Stimulated activated effector memory CD8-positive, alpha-beta T cell treated with anti-CD3 and anti-CD28 coated beads, Interleukin-12 subunit alpha, Interleukin-12 subunit beta, amount 100 ng/mL, for 72 hours (primary cell): Measurements from ENCODE around the gene FOXA3.

Experiments
- ATAC-seq: fragments of 150-1000 bp; cut with Tn5 transposase; 2 replicates; pipeline ENCODE4 v1.10.0; 2021
- DNase-seq, 2 donors: peaks; one replicate each; pipeline ENCODE4 v3.0.0; 2021 to 2022; ENCODE audit warnings: low spot score in 2 of 2
- H3K27ac Mint-ChIP-seq: one replicate; pipeline ENCODE4 v1.8.0; 2022; ENCODE audit warnings: mild to moderate bottlenecking, mixed read lengths
- H3K36me3 Mint-ChIP-seq: one replicate; pipeline ENCODE4 v1.8.0; 2022; ENCODE audit warnings: mild to moderate bottlenecking, mixed read lengths
- H3K4me1 Mint-ChIP-seq: one replicate; pipeline ENCODE4 v1.8.0; 2022; ENCODE audit warnings: mixed read lengths
- H3K4me3 Mint-ChIP-seq: one replicate; pipeline ENCODE4 v1.8.0; 2022; ENCODE audit warnings: mild to moderate bottlenecking, mixed read lengths
- H3K9me3 Mint-ChIP-seq: one replicate; pipeline ENCODE4 v1.8.0; 2022; ENCODE audit warnings: mixed read lengths

Gene FOXA3

GRCh38 chr19:45876411-45877197 lies 12.5 kb downstream of the FOXA3 start:
- Mint-ChIP-seq H3K4me3 (peak overlapping the region; percentile 39), H3K27ac (peak overlapping the region; percentile 86), H3K9me3 (no peaks in the 10 kb centered on the region), H3K4me1 (peaks cover 32% of the 10 kb centered on the region), H3K36me3 (no peaks in the 10 kb centered on the region)
- DNase-seq (peak in 1 of 2 donors; percentile 63), ATAC-seq (peak; percentile 35)

GRCh38 chr19:45878043-45878794 lies 14.1 kb downstream of the FOXA3 start:
- peaks cover 40% of the 10 kb centered on the region for H3K4me1 Mint-ChIP-seq
- peaks cover 2% of the 10 kb centered on the region for H3K36me3 Mint-ChIP-seq
- DNase-seq (no peak), ATAC-seq (peak; percentile 92)
- peak overlapping the region; percentile 4 for H3K27ac Mint-ChIP-seq
- no peaks in the 10 kb centered on the region for H3K9me3 Mint-ChIP-seq
- peak overlapping the region; percentile 39 for H3K4me3 Mint-ChIP-seq

GRCh38 chr19:45879055-45879454 lies 14.9 kb downstream of the FOXA3 start:
- Mint-ChIP-seq H3K36me3 (peaks cover 6% of the 10 kb centered on the region), H3K9me3 (no peaks in the 10 kb centered on the region), H3K4me1 (peaks cover 48% of the 10 kb centered on the region), H3K27ac (no peak overlapping the region), H3K4me3 (no peak overlapping the region)
- DNase-seq (no peak), ATAC-seq (no peak)

GRCh38 chr19:45879971-45880370 lies 15.8 kb downstream of the FOXA3 start:
- H3K4me1 Mint-ChIP-seq, result peaks cover 48% of the 10 kb centered on the region
- DNase-seq (no peak), ATAC-seq (no peak)
- H3K27ac Mint-ChIP-seq, result no peak overlapping the region
- H3K9me3 Mint-ChIP-seq, result no peaks in the 10 kb centered on the region
- peaks cover 6% of the 10 kb centered on the region for H3K36me3 Mint-ChIP-seq
- H3K4me3 Mint-ChIP-seq, result no peak overlapping the region

- ATAC-seq (no peak), DNase-seq (no peak)
- no peak overlapping the region for H3K27ac Mint-ChIP-seq
Observed at GRCh38 chr19:45881082-45881908, 17.2 kb downstream of the FOXA3 start.

GRCh38 chr19:45881909-45882528 lies 17.9 kb downstream of the FOXA3 start:
- no peak overlapping the region for H3K4me3 Mint-ChIP-seq
- peaks cover 52% of the 10 kb centered on the region for H3K4me1 Mint-ChIP-seq
- ATAC-seq (no peak), DNase-seq (no peak)
- H3K27ac Mint-ChIP-seq, result no peak overlapping the region
- H3K9me3 Mint-ChIP-seq, result no peaks in the 10 kb centered on the region
- peaks cover 19% of the 10 kb centered on the region for H3K36me3 Mint-ChIP-seq

More at GRCh38 chr19:45881082-45881908, 17.2 kb downstream of the FOXA3 start:
- H3K4me1 Mint-ChIP-seq, result peaks cover 48% of the 10 kb centered on the region
- H3K9me3 Mint-ChIP-seq, result no peaks in the 10 kb centered on the region
- H3K4me3 Mint-ChIP-seq, result no peak overlapping the region
- H3K36me3 Mint-ChIP-seq, result peaks cover 13% of the 10 kb centered on the region

GRCh38 chr19:45882652-45883585 lies 18.8 kb downstream of the FOXA3 start:
- peaks cover 19% of the 10 kb centered on the region for H3K36me3 Mint-ChIP-seq
- H3K27ac Mint-ChIP-seq, result peak overlapping the region; percentile 82
- no peaks in the 10 kb centered on the region for H3K9me3 Mint-ChIP-seq
- ATAC-seq, result peak; percentile 36
- H3K4me1 Mint-ChIP-seq, result peaks cover 43% of the 10 kb centered on the region
- peak overlapping the region; percentile 68 for H3K4me3 Mint-ChIP-seq
- peak; percentile 86 to 95 for DNase-seq

- Mint-ChIP-seq H3K9me3 (no peaks in the 10 kb centered on the region), H3K36me3 (peaks cover 19% of the 10 kb centered on the region), H3K4me3 (peak overlapping the region; percentile 68), H3K4me1 (peaks cover 37% of the 10 kb centered on the region), H3K27ac (peak overlapping the region; percentile 82)
- DNase-seq (no peak), ATAC-seq (no peak)
Observed at GRCh38 chr19:45883586-45883880, 19.4 kb downstream of the FOXA3 start.

- Mint-ChIP-seq H3K4me1 (peaks cover 33% of the 10 kb centered on the region), H3K9me3 (no peaks in the 10 kb centered on the region), H3K27ac (peak overlapping the region; percentile 82), H3K36me3 (peaks cover 19% of the 10 kb centered on the region), H3K4me3 (peak overlapping the region; percentile 87)
- no peak for ATAC-seq
- DNase-seq, result no peak
Observed at GRCh38 chr19:45883881-45884681, 20.0 kb downstream of the FOXA3 start.

- no peak overlapping the region for H3K27ac Mint-ChIP-seq
Observed at GRCh38 chr19:45884682-45885555, 20.8 kb downstream of the FOXA3 start.

GRCh38 chr19:45885556-45886426 lies 21.7 kb downstream of the FOXA3 start, which contains the start of gene IRF2BP1:
IRF2BP1 (minus strand) TSS chr19:45886141; CDS start chr19:45885774, 367 bp downstream.
- peaks cover 26% of the 10 kb centered on the region for H3K36me3 Mint-ChIP-seq
- peak within 1 kb of the TSS; percentile 87 for H3K4me3 Mint-ChIP-seq
- H3K27ac Mint-ChIP-seq, result peak within 1 kb of the TSS; percentile 94
- no peaks in the 10 kb centered on the region for H3K9me3 Mint-ChIP-seq
- H3K4me1 Mint-ChIP-seq, result peaks cover 38% of the 10 kb centered on the region
- DNase-seq (peak; percentile 81 to 96), ATAC-seq (peak; percentile 83)

More at GRCh38 chr19:45884682-45885555, 20.8 kb downstream of the FOXA3 start:
- ATAC-seq, result no peak
- H3K9me3 Mint-ChIP-seq, result no peaks in the 10 kb centered on the region
- peaks cover 33% of the 10 kb centered on the region for H3K4me1 Mint-ChIP-seq
- H3K36me3 Mint-ChIP-seq, result peaks cover 20% of the 10 kb centered on the region
- DNase-seq, result no peak
- H3K4me3 Mint-ChIP-seq, result peak overlapping the region; percentile 87
